Prostate gland (tissue), 2 donors: Measurements from ENCODE around the gene CA9. TPM values are rescaled to one million over a fixed set of nuclear protein-coding genes. Genes with fewer than 3 reads are reported as not detected.

Experiments
- DNase-seq: peaks from one replicate; pipeline ENCODE4 v3.0.0-alpha.2; 2019; ENCODE audit warnings: low spot score
- H3K27ac ChIP-seq, 2 donors: fragments of 200-600 bp; sonication (generic); 2 replicates each; pipeline ENCODE4 v1.5.1; 2017 to 2019
- H3K27me3 ChIP-seq: fragments of 200-600 bp; sonication (generic); replicated peaks from 2 replicates; pipeline ENCODE4 v1.5.1; 2019; ENCODE audit not compliant: insufficient read depth
- H3K36me3 ChIP-seq, 2 donors: fragments of 200-600 bp; sonication (generic); 1 replicate in 1 of 2; 2 replicates in 1 of 2; pipeline versions ENCODE4 v1.5.1 to v1.8.1; 2017 to 2019
- H3K4me1 ChIP-seq: fragments of 200-600 bp; sonication (generic); replicated peaks from 2 replicates; pipeline ENCODE4 v1.5.1; 2019
- H3K4me3 ChIP-seq, 2 donors: fragments of 200-600 bp; sonication (generic); 2 replicates each; pipeline ENCODE4 v1.5.1; 2017 to 2019
- H3K9me3 ChIP-seq: fragments of 200-600 bp; sonication (generic); 2 replicates; pipeline ENCODE4 v1.5.1; 2017
- POLR2A ChIP-seq: fragments of 450-650 bp; IDR thresholded peaks from one replicate; pipeline ENCODE4 v1.6.1; 2016; ENCODE audit warnings: antibody characterized with exemption, mild to moderate bottlenecking
- POLR2AphosphoS5 ChIP-seq: sonication (generic); formaldehyde crosslinking; IDR thresholded peaks from one replicate; pipeline ENCODE4 v1.6.1; 2017; ENCODE audit warnings: antibody characterized with exemption
- WGBS: methylation state at CpG from one replicate; pipeline ENCODE4 v1.1.5; 2018; 5-methylcytosine and 5-hydroxymethylcytosine counted together
- intact Hi-C: fragments of 100-400 bp; cut with DNase I; formaldehyde crosslinking; loops from one replicate; pipeline ENCODE4 v1.14.2; 2022
- total RNA-seq, 2 donors: library from RNA; depleted of rRNA; stranded (reverse); fragments of >200 nt; gene quantifications; one replicate each; pipeline ENCODE4 v1.1.0, GENCODE V29; 2016
- TF ChIP-seq, protein P1 (sequence below), 4 experiments: fragments of 200-600 bp in 2 of 4; fragments of 450-650 bp in 2 of 4; sonication (generic) in 2 of 4; IDR thresholded peaks; 1 replicate in 3 of 4; 2 replicates in 1 of 4; pipeline ENCODE4 v1.5.1; 2016 to 2019; ENCODE audit warnings: antibody characterized with exemption in 4 of 4, mild to moderate bottlenecking in 2 of 4, moderate library complexity in 2 of 4

CA9 gene
- total RNA-seq: not detected

DNA sequence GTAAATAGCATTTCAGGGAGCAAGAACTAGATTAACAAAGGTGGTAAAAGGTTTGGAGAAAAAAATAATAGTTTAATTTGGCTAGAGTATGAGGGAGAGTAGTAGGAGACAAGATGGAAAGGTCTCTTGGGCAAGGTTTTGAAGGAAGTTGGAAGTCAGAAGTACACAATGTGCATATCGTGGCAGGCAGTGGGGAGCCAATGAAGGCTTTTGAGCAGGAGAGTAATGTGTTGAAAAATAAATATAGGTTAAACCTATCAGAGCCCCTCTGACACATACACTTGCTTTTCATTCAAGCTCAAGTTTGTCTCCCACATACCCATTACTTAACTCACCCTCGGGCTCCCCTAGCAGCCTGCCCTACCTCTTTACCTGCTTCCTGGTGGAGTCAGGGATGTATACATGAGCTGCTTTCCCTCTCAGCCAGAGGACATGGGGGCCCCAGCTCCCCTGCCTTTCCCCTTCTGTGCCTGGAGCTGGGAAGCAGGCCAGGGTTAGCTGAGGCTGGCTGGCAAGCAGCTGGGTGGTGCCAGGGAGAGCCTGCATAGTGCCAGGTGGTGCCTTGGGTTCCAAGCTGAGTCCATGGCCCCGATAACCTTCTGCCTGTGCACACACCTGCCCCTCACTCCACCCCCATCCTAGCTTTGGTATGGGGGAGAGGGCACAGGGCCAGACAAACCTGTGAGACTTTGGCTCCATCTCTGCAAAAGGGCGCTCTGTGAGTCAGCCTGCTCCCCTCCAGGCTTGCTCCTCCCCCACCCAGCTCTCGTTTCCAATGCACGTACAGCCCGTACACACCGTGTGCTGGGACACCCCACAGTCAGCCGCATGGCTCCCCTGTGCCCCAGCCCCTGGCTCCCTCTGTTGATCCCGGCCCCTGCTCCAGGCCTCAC, at the start of gene CA9:
Gene CA9 (plus strand): TSS at position 797 of the 893 bp plus-strand sequence. CDS start 32 bp downstream, at position 829.
- intact Hi-C loops: no loop called here
- TF ChIP-seq POLR2A: no peak
- no peak for TF ChIP-seq POLR2AphosphoS5
- TF ChIP-seq, protein P1, sequence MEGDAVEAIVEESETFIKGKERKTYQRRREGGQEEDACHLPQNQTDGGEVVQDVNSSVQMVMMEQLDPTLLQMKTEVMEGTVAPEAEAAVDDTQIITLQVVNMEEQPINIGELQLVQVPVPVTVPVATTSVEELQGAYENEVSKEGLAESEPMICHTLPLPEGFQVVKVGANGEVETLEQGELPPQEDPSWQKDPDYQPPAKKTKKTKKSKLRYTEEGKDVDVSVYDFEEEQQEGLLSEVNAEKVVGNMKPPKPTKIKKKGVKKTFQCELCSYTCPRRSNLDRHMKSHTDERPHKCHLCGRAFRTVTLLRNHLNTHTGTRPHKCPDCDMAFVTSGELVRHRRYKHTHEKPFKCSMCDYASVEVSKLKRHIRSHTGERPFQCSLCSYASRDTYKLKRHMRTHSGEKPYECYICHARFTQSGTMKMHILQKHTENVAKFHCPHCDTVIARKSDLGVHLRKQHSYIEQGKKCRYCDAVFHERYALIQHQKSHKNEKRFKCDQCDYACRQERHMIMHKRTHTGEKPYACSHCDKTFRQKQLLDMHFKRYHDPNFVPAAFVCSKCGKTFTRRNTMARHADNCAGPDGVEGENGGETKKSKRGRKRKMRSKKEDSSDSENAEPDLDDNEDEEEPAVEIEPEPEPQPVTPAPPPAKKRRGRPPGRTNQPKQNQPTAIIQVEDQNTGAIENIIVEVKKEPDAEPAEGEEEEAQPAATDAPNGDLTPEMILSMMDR (IDR thresholded peaks at IDR 0.05): no peak
- no peaks in the 10 kb centered on the region for H3K27me3 ChIP-seq
- no peaks in the 10 kb centered on the region for H3K4me1 ChIP-seq
- H3K36me3 ChIP-seq: no peaks in the 10 kb centered on the region
- DNase-seq: no peak
- no peak within 1 kb of the TSS for H3K27ac ChIP-seq
- no peaks in the 10 kb centered on the region for H3K9me3 ChIP-seq
- no peak within 1 kb of the TSS for H3K4me3 ChIP-seq
- 21% methylated on average over 10 of the region's 10 CpGs for WGBS

DNA sequence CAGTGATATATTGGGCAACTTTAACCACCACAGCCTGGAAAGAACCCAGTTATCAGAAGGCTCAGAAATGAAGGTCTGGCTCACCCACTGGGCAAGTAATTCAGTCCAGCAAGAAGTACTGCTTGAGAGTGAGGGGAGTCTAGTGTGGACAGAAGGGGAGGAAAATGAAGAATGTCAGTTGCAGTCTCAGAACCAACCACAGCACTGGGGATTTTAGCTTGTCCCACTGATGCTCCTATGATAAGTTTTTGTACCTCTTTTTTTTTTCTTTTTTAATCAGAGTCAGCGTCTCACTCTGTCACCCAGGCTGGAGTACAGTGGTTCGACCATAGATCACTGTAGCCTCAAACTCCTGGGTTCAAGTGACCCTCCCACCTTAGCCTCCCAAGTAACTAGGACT, 46.2 kb upstream of the CA9 start:
- Histone ChIP-seq H3K27ac (no peak overlapping the region), H3K4me1 (no peaks in the 10 kb centered on the region), H3K4me3 (no peak overlapping the region), H3K9me3 (no peaks in the 10 kb centered on the region), H3K36me3 (no peaks in the 10 kb centered on the region), H3K27me3 (no peaks in the 10 kb centered on the region)
- intact Hi-C loops: no loop called here
- TF ChIP-seq POLR2AphosphoS5 (no peak), POLR2A (no peak)
- TF ChIP-seq, protein P1 (IDR thresholded peaks at IDR 0.05): no peak
- DNase-seq: no peak
- WGBS: 88% methylated on average over 2 of the region's 2 CpGs

DNA sequence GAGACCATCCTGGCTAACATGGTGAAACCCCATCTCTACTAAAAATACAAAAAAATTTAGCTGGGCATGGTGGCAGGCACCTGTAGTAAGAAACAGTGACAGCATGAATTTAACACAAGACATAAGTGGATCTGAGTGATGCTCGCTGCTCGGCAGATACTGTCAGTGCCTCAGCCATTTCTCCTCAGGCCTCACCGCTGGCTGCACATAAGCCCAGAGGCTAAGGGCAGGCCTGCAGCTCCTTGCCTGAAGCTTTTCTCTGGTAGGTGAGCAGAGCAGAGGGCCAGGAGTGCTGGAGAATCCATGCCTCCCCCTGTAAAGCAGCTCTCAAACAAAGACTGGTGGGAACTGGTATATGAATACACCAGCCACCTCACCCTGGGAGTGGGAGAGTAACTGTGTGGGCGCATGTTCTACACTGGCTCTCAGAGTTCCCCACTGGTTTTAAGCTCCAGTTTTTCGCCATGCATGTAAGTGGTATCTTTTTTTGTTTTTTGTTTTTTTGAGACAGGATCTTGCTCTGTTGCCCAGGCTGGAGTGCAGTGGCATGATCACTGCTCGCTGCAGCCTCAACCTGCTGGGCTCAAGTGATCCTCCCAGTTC, 45.2 kb upstream of the CA9 start:
- no peaks in the 10 kb centered on the region for H3K4me1 ChIP-seq
- intact Hi-C loops: no loop called here
- TF ChIP-seq, protein P1 (IDR thresholded peaks at IDR 0.05): no peak
- TF ChIP-seq POLR2AphosphoS5 (no peak), POLR2A (no peak)
- no peaks in the 10 kb centered on the region for H3K36me3 ChIP-seq
- no peak overlapping the region for H3K27ac ChIP-seq
- 92% methylated on average over 6 of the region's 6 CpGs for WGBS
- no peak for DNase-seq
- no peak overlapping the region for H3K4me3 ChIP-seq
- H3K9me3 ChIP-seq: no peaks in the 10 kb centered on the region
- H3K27me3 ChIP-seq: no peaks in the 10 kb centered on the region

DNA sequence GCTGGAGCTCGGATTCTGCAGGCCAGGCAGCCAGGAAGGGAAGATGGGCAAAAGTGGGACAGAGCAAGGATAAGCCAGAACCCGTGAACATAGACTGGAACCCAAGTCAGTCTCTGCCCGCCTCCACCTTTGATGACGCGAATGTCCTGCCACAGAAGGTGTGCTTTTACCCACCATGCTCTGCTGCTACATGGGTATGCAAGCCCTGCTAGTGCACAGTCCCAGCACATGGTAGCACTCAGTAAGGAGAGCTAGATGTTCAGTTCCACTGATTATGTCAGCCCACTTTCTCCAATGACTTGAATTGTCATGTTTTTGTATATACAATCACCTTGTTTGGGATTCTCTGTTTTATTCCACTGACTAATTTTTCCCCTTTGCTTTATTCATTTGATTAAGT, 44.1 kb upstream of the CA9 start:
- Histone ChIP-seq H3K27ac (no peak overlapping the region), H3K36me3 (no peaks in the 10 kb centered on the region), H3K27me3 (no peaks in the 10 kb centered on the region), H3K9me3 (no peaks in the 10 kb centered on the region), H3K4me3 (no peak overlapping the region), H3K4me1 (no peaks in the 10 kb centered on the region)
- intact Hi-C loops: no loop called here
- TF ChIP-seq POLR2AphosphoS5 (no peak), POLR2A (no peak)
- TF ChIP-seq, protein P1 (IDR thresholded peaks at IDR 0.05): no peak
- DNase-seq: no peak
- WGBS: 89% methylated on average over 5 of the region's 5 CpGs
